Caco-2 (cell line): ENCODE measurements around the gene UGT1A8. TPM values are rescaled to one million over a fixed set of nuclear protein-coding genes. Genes with fewer than 3 reads are reported as not detected.

Experiments used
- BruUV-seq: library from RNA; stranded (reverse); fragments of 400-500 nt; replicated peaks from 2 replicates; lab custom pipeline; 2021; lab: Mats Ljungman, UMichigan
- CTCF ChIA-PET: fragments of 300-600 bp; sonication (Branson Sonifier 250); formaldehyde crosslinking; loops from one replicate; lab custom pipeline; 2022; ENCODE audit warnings: antibody characterized with exemption; lab: Charles Lee
- POLR2A ChIA-PET: fragments of 300-600 bp; sonication (Branson Sonifier 250); formaldehyde crosslinking; loops from one replicate; lab custom pipeline; 2022; ENCODE audit warnings: antibody characterized with exemption; lab: Charles Lee
- DNase-seq, 2 experiments: peaks; one replicate each; pipeline versions ENCODE4 v3.0.0 to v3.0.0-alpha.2; 2020 to 2022
- H3K27me3 ChIP-seq: replicated peaks from 2 replicates; pipeline ENCODE4 v1.6.0; 2011; ENCODE audit warnings: low read length; ENCODE audit not compliant: control insufficient read depth, insufficient read depth
- H3K36me3 ChIP-seq: 2 replicates; pipeline ENCODE4 v1.5.1; 2011; ENCODE audit warnings: low read length; ENCODE audit not compliant: control insufficient read depth, insufficient read depth
- H3K4me1 ChIP-seq: fragments of 250-450 bp; sonication (Bioruptor Pico); 2 replicates; pipeline ENCODE4 v1.5.1; 2020; ENCODE audit warnings: mild to moderate bottlenecking
- H3K4me3 ChIP-seq: 2 replicates; pipeline ENCODE4 v1.5.1; 2011; ENCODE audit warnings: low read depth, mild to moderate bottlenecking, control low read depth, low read length
- H3K9me3 ChIP-seq: fragments of 250-450 bp; sonication (Bioruptor Pico); 2 replicates; pipeline ENCODE4 v1.5.1; 2020; ENCODE audit warnings: mild to moderate bottlenecking, moderate library complexity
- H3K27ac Mint-ChIP-seq: one replicate; pipeline ENCODE4 v1.8.0; 2022; ENCODE audit warnings: mixed read lengths; ENCODE audit not compliant: unreplicated experiment
- H3K27me3 Mint-ChIP-seq: one replicate; pipeline ENCODE4 v1.8.0; 2022; ENCODE audit warnings: mixed read lengths; ENCODE audit not compliant: insufficient read depth, unreplicated experiment
- H3K36me3 Mint-ChIP-seq: one replicate; pipeline ENCODE4 v1.8.0; 2022; ENCODE audit warnings: mild to moderate bottlenecking, mixed read lengths; ENCODE audit not compliant: insufficient read depth, unreplicated experiment
- H3K4me1 Mint-ChIP-seq: one replicate; pipeline ENCODE4 v1.8.0; 2022; ENCODE audit warnings: low read depth, mixed read lengths; ENCODE audit not compliant: unreplicated experiment
- H3K4me3 Mint-ChIP-seq: one replicate; pipeline ENCODE4 v1.8.0; 2022; ENCODE audit warnings: mild to moderate bottlenecking, moderate library complexity, mixed read lengths; ENCODE audit not compliant: unreplicated experiment
- H3K9me3 Mint-ChIP-seq: one replicate; pipeline ENCODE4 v1.8.0; 2022; ENCODE audit warnings: mixed read lengths; ENCODE audit not compliant: unreplicated experiment
- CTCF ChIP-seq, 2 experiments: fragments of 200-600 bp in 1 of 2; IDR thresholded peaks; 1 replicate in 1 of 2; 2 replicates in 1 of 2; pipeline versions ENCODE4 v1.5.1 to v1.8.0; 2011 to 2022; ENCODE audit warnings: antibody characterized with exemption in 1 of 2, control low read depth in 1 of 2, inconsistent platforms in 1 of 2, low read depth in 1 of 2, low read length in 1 of 2, mild to moderate bottlenecking in 1 of 2, moderate library complexity in 1 of 2; ENCODE audit not compliant: insufficient read depth in 1 of 2, severe bottlenecking in 1 of 2, unreplicated experiment in 1 of 2
- intact Hi-C: fragments of 100-400 bp; cut with micrococcal nuclease; formaldehyde crosslinking; loops from one replicate; pipeline ENCODE4 v1.10.0; 2022; ENCODE audit not compliant: unreplicated experiment
- total RNA-seq: library from RNA; stranded (reverse); gene quantifications from 2 replicates; pipeline ENCODE4 v1.2.3, GENCODE V29; 2022

The UGT1A8 gene
- total RNA-seq, 1 experiment from 2014 or later, result 0.50 TPM

GRCh38 chr2:233801357-233802131 is 184.1 kb downstream of the UGT1A8 start:
- no peaks in the 10 kb centered on the region for H3K9me3 Mint-ChIP-seq
- no peak for TF ChIP-seq CTCF (IDR thresholded peaks at IDR 0.05; ENCODE audit: insufficient read depth in 1 of 2, low read depth in 1 of 2, low read length in 1 of 2, severe bottlenecking in 1 of 2, unreplicated experiment in 1 of 2)
- no TSS peak for BruUV-seq
- no peaks in the 10 kb centered on the region for H3K36me3 Mint-ChIP-seq
- H3K4me3 Mint-ChIP-seq, result no peak overlapping the region
- H3K4me1 Mint-ChIP-seq, result no peaks in the 10 kb centered on the region
- H3K27me3 ChIP-seq, result no peaks in the 10 kb centered on the region
- no peaks in the 10 kb centered on the region for H3K4me1 ChIP-seq
- CTCF ChIA-PET, result no interaction called here
- intact Hi-C loops, result no loop called here
- DNase-seq, result no peak
- no peaks in the 10 kb centered on the region for H3K36me3 ChIP-seq
- H3K9me3 ChIP-seq, result no peaks in the 10 kb centered on the region
- no peaks in the 10 kb centered on the region for H3K27me3 Mint-ChIP-seq
- H3K27ac Mint-ChIP-seq, result no peak overlapping the region
- POLR2A ChIA-PET, result no interaction called here
- H3K4me3 ChIP-seq, result no peak overlapping the region

GRCh38 chr2:233802132-233802815 is 184.8 kb downstream of the UGT1A8 start:
- ChIA-PET CTCF (no interaction called here), POLR2A (no interaction called here)
- Histone ChIP-seq H3K4me3 (no peak overlapping the region), H3K4me1 (no peaks in the 10 kb centered on the region), H3K36me3 (no peaks in the 10 kb centered on the region), H3K27me3 (no peaks in the 10 kb centered on the region), H3K9me3 (no peaks in the 10 kb centered on the region)
- H3K27ac Mint-ChIP-seq, result no peak overlapping the region
- H3K36me3 Mint-ChIP-seq, result no peaks in the 10 kb centered on the region
- no peak for DNase-seq
- H3K4me1 Mint-ChIP-seq, result no peaks in the 10 kb centered on the region
- no peak for TF ChIP-seq CTCF (IDR thresholded peaks at IDR 0.05; ENCODE audit: insufficient read depth in 1 of 2, low read depth in 1 of 2, low read length in 1 of 2, severe bottlenecking in 1 of 2, unreplicated experiment in 1 of 2)
- no peaks in the 10 kb centered on the region for H3K9me3 Mint-ChIP-seq
- intact Hi-C loops, result no loop called here
- H3K27me3 Mint-ChIP-seq, result no peaks in the 10 kb centered on the region
- no peak overlapping the region for H3K4me3 Mint-ChIP-seq
- BruUV-seq, result no TSS peak

GRCh38 chr2:233803292-233803911 is 186.0 kb downstream of the UGT1A8 start:
- TF ChIP-seq CTCF (IDR thresholded peaks at IDR 0.05; ENCODE audit: insufficient read depth in 1 of 2, low read depth in 1 of 2, low read length in 1 of 2, severe bottlenecking in 1 of 2, unreplicated experiment in 1 of 2), result no peak
- Histone ChIP-seq H3K4me1 (no peaks in the 10 kb centered on the region), H3K9me3 (no peaks in the 10 kb centered on the region), H3K4me3 (no peak overlapping the region), H3K27me3 (no peaks in the 10 kb centered on the region), H3K36me3 (no peaks in the 10 kb centered on the region)
- intact Hi-C loops, result no loop called here
- Mint-ChIP-seq H3K4me3 (no peak overlapping the region), H3K27me3 (no peaks in the 10 kb centered on the region), H3K36me3 (no peaks in the 10 kb centered on the region), H3K27ac (no peak overlapping the region), H3K4me1 (no peaks in the 10 kb centered on the region), H3K9me3 (no peaks in the 10 kb centered on the region)
- CTCF ChIA-PET, result no interaction called here
- BruUV-seq, result no TSS peak
- POLR2A ChIA-PET, result no interaction called here
- DNase-seq, result no peak
